Measurements from ENCODE around the gene PRKRIP1. TPM values are rescaled to one million over a fixed set of nuclear protein-coding genes. Genes with fewer than 3 reads are reported as not detected.

Gene PRKRIP1
- total RNA-seq, 2 experiments from 2014 or later: 20.8 to 22.6 TPM

DNA sequence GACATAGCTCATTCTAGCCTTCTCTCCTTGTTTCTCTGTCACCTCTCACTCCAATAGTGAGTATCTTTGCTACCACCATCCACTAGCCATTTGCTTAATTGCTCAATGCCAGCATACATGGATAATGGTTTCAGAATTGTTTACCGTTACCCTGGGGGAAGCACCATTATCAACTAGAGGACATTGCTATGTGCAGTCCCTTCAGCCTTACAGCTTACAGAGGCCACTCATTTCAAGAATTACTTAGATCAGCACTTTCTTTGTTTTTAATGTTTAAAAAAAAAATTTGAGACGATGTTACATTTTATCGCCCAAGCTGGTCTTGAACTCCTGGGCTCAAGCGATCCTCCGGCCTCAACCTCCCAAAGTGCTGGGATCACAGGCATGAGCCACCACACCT is 22.4 kb downstream of the PRKRIP1 start:
- POLR2A ChIA-PET: interaction anchor here (1.3 kb wide), 1 partner anchor 8 kb away, joined by 5 read pairs; no protein-coding TSS in a partner anchor
- intact Hi-C loops (cut with micrococcal nuclease): no loop called here
- peaks cover 53% of the 10 kb centered on the region for H3K4me1 Mint-ChIP-seq (ENCODE audit: low read depth)
- CTCF ChIA-PET: interaction anchor here (1.2 kb wide), 1 partner anchor 21 kb away, joined by 3 read pairs; no protein-coding TSS in a partner anchor
- H3K36me3 Mint-ChIP-seq: peaks cover 34% of the 10 kb centered on the region
- H3K4me3 Mint-ChIP-seq: no peak overlapping the region
- H3K27ac Mint-ChIP-seq: peak overlapping the region; percentile 61
- no peaks in the 10 kb centered on the region for H3K27me3 Mint-ChIP-seq
- H3K9me3 Mint-ChIP-seq: no peaks in the 10 kb centered on the region
- DNase-seq: no peak

DNA sequence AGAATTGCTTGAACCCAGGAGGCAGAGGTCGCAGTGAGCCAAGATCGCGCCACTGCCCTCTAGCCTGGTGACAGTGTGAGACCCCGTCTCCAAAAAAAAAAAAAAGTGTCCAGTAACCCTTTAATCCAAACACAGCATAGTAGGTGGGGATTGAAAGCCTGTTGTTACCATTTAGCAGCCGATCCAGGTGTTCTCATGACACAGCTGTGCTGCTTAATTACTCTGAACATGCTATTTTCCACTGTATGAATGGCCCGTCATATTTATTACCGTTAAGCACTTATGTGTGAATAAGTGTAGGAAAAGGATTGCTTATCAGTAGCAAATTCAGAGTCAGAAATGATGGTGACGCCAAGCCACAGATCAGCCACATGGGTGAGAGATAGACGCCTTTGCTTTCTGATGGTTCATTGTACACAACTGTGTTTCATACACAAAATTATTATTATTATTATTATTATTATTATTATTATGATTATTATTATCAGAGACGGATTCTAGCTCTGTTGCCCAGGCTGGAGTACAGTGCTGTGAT is 25.6 kb downstream of the PRKRIP1 start:
- Mint-ChIP-seq H3K4me3 (no peak overlapping the region), H3K27ac (no peak overlapping the region), H3K9me3 (no peaks in the 10 kb centered on the region), H3K27me3 (no peaks in the 10 kb centered on the region), H3K36me3 (peaks cover 34% of the 10 kb centered on the region), H3K4me1 (ENCODE audit: low read depth) (peaks cover 59% of the 10 kb centered on the region)
- DNase-seq: no peak
- POLR2A ChIA-PET: no interaction called here
- CTCF ChIA-PET: no interaction called here
- intact Hi-C loops (cut with micrococcal nuclease): no loop called here

DNA sequence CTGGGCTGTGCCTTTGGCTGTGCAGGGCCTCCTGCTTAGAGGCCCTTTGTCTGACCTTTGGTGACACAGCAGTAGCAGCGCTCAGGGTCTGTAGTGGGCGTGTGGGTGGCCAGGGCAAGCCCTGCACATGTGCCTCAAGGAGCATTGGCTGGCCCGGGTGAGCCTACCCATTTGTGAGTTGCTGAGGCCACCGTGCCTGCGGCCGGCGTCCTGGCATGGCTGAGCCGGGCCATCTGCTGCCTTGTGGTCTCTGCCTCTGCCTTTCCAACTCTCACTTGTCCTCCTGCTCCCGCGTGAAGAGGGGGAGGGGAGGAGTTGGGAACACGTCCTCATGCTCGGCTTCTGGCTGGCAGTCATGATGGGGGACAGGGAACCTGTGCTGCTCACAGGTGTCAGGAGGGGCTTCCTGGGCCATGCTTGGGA is 28.0 kb downstream of the PRKRIP1 start:
- Mint-ChIP-seq H3K27ac (peak overlapping the region; percentile 100), H3K36me3 (peaks cover 32% of the 10 kb centered on the region), H3K4me1 (ENCODE audit: low read depth) (peaks cover 56% of the 10 kb centered on the region), H3K9me3 (no peaks in the 10 kb centered on the region), H3K27me3 (no peaks in the 10 kb centered on the region), H3K4me3 (no peak overlapping the region)
- intact Hi-C loops (cut with micrococcal nuclease): no loop called here
- DNase-seq: no peak
- CTCF ChIA-PET: no interaction called here
- POLR2A ChIA-PET: interaction anchor here (3.4 to 4.0 kb wide), 2 partner anchors 9 to 28 kb away, joined by 12 to 34 read pairs; partner anchors contain the start of gene PRKRIP1

DNA sequence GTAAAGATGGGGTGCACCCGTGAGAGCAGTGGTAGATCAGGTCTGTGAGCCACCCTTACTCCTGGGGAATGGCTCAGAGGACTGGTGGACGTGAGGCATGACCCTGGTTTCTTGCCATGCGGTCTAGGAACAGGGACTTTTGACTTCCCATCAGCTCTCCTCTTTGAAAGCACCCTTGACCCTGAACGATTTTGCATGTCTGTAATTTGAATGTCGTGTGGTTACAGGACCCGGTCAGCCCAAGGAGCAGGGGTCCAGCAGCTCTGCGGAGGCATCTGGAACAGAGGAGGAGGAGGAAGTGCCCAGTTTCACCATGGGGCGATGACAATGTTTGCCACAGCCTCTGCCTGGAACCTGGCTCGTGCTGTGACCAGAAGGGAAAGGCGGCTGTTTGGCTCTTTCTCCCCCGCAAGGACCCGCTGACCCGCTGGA is 28.6 kb downstream of the PRKRIP1 start:
- CTCF ChIA-PET: interaction anchor here (1.4 to 2.5 kb wide), 2 partner anchors 21 to 28 kb away, joined by 3 to 17 read pairs; partner anchors contain the start of gene PRKRIP1
- Mint-ChIP-seq H3K27me3 (no peaks in the 10 kb centered on the region), H3K36me3 (peaks cover 31% of the 10 kb centered on the region), H3K4me1 (ENCODE audit: low read depth) (peaks cover 59% of the 10 kb centered on the region), H3K27ac (peak overlapping the region; percentile 100), H3K9me3 (no peaks in the 10 kb centered on the region), H3K4me3 (no peak overlapping the region)
- DNase-seq: no peak
- intact Hi-C loops (cut with micrococcal nuclease): no loop called here
- POLR2A ChIA-PET: interaction anchor here (3.4 to 4.0 kb wide), 2 partner anchors 9 to 29 kb away, joined by 12 to 34 read pairs; partner anchors contain the start of gene PRKRIP1

DNA sequence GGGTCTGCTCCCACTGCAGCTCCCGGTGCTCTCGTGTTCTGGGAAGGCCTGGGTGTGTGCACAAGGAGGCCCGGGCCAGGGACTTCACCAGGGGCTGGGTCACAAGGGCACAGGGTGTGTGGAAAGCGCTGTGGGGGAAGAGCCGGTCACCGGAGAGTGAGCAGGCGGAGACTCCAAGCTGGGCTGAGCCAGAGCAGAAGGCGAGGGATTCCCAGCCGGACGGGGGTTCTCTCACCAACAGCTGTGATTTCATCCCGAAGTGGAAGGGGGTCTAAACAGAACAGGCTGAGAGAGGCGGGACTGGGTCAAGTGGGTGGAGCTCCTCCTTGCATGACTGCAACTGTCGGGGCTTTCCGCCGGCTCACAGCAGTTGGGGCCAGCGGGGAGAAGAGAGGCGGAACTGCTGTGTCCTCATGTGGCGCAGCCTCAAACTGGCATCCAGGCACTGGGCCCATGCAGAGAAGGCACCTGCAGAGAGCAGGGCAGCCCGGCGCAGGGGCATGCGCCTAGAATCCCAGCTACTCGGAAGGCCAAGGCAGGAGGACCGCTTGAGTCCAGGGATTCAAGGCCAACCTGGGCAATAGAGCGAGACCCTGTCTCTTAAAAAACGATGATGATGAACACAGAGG is 29.6 kb downstream of the PRKRIP1 start:
- H3K27ac Mint-ChIP-seq: peak overlapping the region; percentile 100
- no peaks in the 10 kb centered on the region for H3K27me3 Mint-ChIP-seq
- CTCF ChIA-PET: interaction anchor here (1.2 to 2.5 kb wide), 6 partner anchors 8 to 29 kb away, joined by 3 to 17 read pairs (median 6); partner anchors contain the start of gene PRKRIP1
- DNase-seq: peak; percentile 92
- H3K36me3 Mint-ChIP-seq: peaks cover 25% of the 10 kb centered on the region
- H3K9me3 Mint-ChIP-seq: no peaks in the 10 kb centered on the region
- peaks cover 62% of the 10 kb centered on the region for H3K4me1 Mint-ChIP-seq (ENCODE audit: low read depth)
- POLR2A ChIA-PET: interaction anchor here (0.8 to 4.0 kb wide), 7 partner anchors 8 to 40 kb away, joined by 4 to 34 read pairs (median 8); partner anchors contain the start of genes ALKBH4, LRWD1 and PRKRIP1
- intact Hi-C loops (cut with micrococcal nuclease): loop anchor here (1.0 kb wide), 3 partner anchors 10 to 39 kb away; partner anchors contain the start of genes ALKBH4, LRWD1 and PRKRIP1
- H3K4me3 Mint-ChIP-seq: peak overlapping the region; percentile 76

DNA sequence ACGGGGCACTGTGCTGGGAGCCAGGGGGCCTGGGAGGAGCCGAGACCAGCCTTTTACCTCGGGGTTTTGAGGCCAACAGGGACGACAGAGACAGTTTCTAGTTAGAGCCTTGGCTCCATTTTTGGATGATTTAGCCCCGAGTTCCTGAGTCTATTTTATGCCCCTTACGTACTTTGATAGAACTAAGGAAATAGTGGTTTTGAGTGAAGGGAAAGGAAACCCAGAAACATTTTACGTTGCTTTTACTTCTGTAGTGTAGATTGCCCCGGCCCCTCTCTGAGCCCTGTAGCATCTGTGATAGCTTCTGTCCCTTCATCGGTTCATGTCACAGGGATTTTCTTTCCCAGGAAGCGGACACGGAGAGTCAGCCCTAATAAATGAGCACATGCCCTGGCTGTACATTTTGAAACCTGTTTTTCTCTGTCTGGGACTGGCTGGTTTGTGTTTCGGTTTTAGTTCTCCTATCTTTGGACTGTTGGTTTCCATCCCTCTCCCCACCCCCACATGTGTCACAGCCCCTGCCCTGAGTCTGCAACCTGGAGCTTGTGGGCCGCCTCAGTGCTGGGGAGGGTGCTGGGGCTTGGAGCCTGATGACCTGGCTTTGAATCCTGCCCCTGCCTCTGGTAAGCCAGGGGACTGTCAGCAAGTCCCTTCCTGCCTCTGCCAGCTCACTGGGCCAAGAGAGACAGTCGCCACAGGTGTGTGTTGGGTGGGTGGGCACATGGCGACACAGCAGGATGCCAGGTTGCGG is 30.3 kb downstream of the PRKRIP1 start:
- CTCF ChIA-PET: interaction anchor here (1.0 to 2.5 kb wide), 7 partner anchors 9 to 30 kb away, joined by 3 to 17 read pairs (median 6); partner anchors contain the start of gene PRKRIP1
- POLR2A ChIA-PET: interaction anchor here (0.5 to 4.0 kb wide), 9 partner anchors 8 to 39 kb away, joined by 3 to 34 read pairs (median 6); partner anchors contain the start of genes ALKBH4, LRWD1 and PRKRIP1
- DNase-seq: peak; percentile 92
- peaks cover 65% of the 10 kb centered on the region for H3K4me1 Mint-ChIP-seq (ENCODE audit: low read depth)
- H3K27me3 Mint-ChIP-seq: no peaks in the 10 kb centered on the region
- H3K36me3 Mint-ChIP-seq: peaks cover 23% of the 10 kb centered on the region
- H3K4me3 Mint-ChIP-seq: peak overlapping the region; percentile 76
- peak overlapping the region; percentile 100 for H3K27ac Mint-ChIP-seq
- intact Hi-C loops (cut with micrococcal nuclease): loop anchor here (1.0 kb wide), 3 partner anchors 11 to 38 kb away; partner anchors contain the start of genes ALKBH4, LRWD1 and PRKRIP1
- H3K9me3 Mint-ChIP-seq: no peaks in the 10 kb centered on the region

DNA sequence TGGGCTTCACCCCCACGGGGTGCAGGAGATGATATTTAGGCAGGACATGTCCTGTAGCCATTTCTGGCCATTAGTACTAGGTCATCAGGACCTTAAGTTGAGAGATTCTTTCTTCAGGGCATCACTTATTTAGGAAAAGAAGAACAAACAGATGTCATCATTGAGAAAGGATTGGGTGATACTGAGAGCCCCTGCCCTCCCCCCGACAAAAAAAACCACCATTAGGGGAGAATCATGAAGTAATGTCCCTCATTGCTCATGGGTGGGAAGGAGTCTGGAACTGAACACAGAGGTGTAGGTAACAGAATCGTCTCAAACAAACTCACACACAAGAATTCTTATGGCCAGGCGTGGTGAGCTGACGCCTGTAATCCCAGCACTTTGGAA is 30.8 kb downstream of the PRKRIP1 start:
- DNase-seq: no peak
- Mint-ChIP-seq H3K4me3 (peak overlapping the region; percentile 76), H3K27ac (peak overlapping the region; percentile 100), H3K9me3 (no peaks in the 10 kb centered on the region), H3K27me3 (no peaks in the 10 kb centered on the region), H3K36me3 (peaks cover 23% of the 10 kb centered on the region), H3K4me1 (ENCODE audit: low read depth) (peaks cover 71% of the 10 kb centered on the region)
- intact Hi-C loops (cut with micrococcal nuclease): no loop called here
- CTCF ChIA-PET: interaction anchor here (1.0 to 2.5 kb wide), 4 partner anchors 11 to 23 kb away, joined by 3 to 17 read pairs (median 8); no protein-coding TSS in a partner anchor
- POLR2A ChIA-PET: interaction anchor here (0.5 to 4.0 kb wide), 5 partner anchors 9 to 31 kb away, joined by 3 to 34 read pairs (median 5); partner anchors contain the start of gene PRKRIP1

DNA sequence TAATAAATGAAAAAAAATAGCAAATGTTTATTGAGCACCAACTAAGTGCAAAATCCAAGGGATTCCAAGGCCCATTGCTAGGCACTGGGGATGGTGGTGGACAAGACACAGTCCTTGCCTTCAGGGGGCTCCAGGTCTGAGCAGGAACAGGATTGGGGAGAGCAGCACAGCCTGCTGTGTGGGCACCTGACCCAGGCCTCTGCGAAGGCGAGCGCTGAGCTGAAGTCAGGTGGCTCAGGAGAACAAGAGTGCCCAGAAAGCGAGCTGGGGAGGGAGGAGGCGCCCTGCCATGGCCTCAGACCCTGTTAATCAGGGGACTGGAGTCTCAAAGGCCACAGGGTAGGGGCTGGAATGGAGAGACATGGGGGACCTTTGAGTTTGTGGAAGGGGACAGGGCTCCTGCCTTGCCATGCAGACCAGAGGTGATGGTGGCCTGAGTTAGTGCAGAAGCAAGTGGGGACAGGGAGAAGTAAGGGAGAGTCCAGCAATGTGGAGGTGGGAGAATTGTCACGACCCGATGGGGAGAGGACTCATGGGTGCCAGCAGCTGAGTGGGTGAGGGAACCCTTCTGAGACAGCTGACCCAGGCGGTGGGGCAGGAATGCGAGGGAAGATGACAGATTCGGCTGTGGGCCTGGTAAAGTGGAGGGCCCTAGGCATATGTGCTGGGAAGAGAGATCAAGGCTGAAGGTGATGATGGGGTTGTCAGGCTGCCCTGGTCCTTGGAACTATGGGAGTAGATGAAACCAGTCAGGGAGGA is 33.2 kb downstream of the PRKRIP1 start:
- Mint-ChIP-seq H3K27me3 (no peaks in the 10 kb centered on the region), H3K4me1 (ENCODE audit: low read depth) (peaks cover 78% of the 10 kb centered on the region), H3K36me3 (peaks cover 19% of the 10 kb centered on the region), H3K4me3 (no peak overlapping the region), H3K9me3 (no peaks in the 10 kb centered on the region), H3K27ac (peak overlapping the region; percentile 93)
- DNase-seq: no peak
- CTCF ChIA-PET: interaction anchor here (1.8 kb wide), 1 partner anchor 13 kb away, joined by 7 read pairs; no protein-coding TSS in a partner anchor
- POLR2A ChIA-PET: interaction anchor here (0.6 kb wide), 1 partner anchor 11 kb away, joined by 3 read pairs; no protein-coding TSS in a partner anchor
- intact Hi-C loops (cut with micrococcal nuclease): no loop called here

DNA sequence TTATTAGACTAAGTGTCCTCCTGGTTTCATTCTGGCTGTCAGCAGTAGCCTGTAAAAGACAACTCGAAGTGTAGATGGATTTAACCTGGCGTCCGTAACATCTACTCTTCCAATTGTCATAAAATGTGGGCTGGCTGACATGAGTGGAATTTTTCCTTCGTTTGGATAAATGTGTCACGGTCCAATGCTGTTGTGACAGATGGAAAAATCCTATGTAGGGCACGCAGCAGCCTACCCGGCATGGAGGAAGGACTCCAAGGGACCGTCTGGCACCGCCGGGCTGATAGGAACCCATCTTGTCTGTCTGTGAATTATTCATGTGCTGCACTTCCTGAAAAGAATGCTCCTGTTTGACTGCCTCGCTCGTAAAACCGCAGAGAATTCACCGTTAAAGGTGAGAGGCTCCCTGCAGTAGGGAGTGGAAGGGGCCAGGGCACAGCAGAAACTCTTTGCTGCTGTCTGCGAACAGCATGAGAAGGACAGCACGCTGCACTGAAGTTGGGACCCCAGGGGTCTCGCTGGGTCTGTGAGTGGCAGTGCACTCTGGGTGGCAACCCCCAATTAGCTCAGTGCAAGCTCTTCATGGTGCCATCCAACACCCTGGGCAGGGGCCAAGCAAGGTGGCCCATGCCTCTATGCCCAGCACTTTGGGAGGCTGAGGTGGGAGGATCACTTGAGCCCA is 35.6 kb downstream of the PRKRIP1 start:
- intact Hi-C loops (cut with micrococcal nuclease): loop anchor here (1.0 kb wide), 1 partner anchor 16 kb away; no protein-coding TSS in a partner anchor
- Mint-ChIP-seq H3K36me3 (peaks cover 2% of the 10 kb centered on the region), H3K4me1 (ENCODE audit: low read depth) (peaks cover 63% of the 10 kb centered on the region), H3K4me3 (peak overlapping the region; percentile 74), H3K9me3 (no peaks in the 10 kb centered on the region), H3K27me3 (no peaks in the 10 kb centered on the region), H3K27ac (peak overlapping the region; percentile 93)
- POLR2A ChIA-PET: interaction anchor here (0.8 to 2.5 kb wide), 2 partner anchors 17 to 32 kb away, joined by 4 to 12 read pairs; partner anchors contain the start of gene ALKBH4
- CTCF ChIA-PET: interaction anchor here (2.0 to 2.9 kb wide), 2 partner anchors 19 to 27 kb away, joined by 6 to 11 read pairs; no protein-coding TSS in a partner anchor
- peak; percentile 72 for DNase-seq

DNA sequence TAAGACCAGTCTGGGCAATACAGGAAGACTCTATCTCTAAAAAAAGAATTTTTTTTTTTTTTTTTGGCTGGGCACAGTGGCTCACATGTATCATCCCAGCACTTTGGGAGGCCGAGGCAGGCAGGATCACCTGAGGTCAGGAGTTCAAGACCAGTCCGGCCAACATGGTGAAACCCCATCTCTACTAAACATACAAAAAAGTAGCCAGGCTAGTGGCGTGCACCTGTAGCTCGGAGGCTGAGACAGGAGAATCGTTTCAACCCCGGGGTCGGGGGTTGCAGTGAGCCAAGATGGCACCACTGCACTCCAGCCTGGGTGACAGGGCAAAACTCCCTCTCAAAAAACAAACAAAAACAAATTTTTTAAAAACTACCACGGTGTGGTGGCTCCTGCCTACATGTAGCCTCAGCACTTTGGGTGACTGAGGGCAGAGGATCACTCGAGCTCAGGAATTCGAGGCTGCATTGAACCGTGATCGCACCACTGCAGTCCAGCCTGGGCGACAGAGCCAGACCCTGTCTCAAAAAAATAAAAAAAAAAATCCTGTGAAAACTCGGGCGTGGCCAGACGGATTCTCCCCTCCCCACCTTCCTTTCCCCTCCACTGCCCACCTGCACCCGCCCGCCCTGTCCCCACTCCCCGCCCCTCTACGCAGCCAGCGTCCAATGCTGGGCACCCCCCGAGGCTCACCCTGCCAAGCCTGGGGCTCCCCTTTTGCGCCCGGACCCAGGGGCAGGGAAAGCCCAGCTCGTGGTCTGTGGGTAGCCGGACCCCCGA is 36.5 kb downstream of the PRKRIP1 start:
- intact Hi-C loops (cut with micrococcal nuclease): no loop called here
- POLR2A ChIA-PET: interaction anchor here (0.8 to 2.5 kb wide), 3 partner anchors 17 to 32 kb away, joined by 4 to 12 read pairs (median 4); partner anchors contain the start of gene ALKBH4
- Mint-ChIP-seq H3K4me1 (ENCODE audit: low read depth) (peaks cover 54% of the 10 kb centered on the region), H3K27ac (peak overlapping the region; percentile 93), H3K4me3 (peak overlapping the region; percentile 74), H3K36me3 (peaks cover 3% of the 10 kb centered on the region), H3K9me3 (no peaks in the 10 kb centered on the region), H3K27me3 (no peaks in the 10 kb centered on the region)
- CTCF ChIA-PET: interaction anchor here (2.0 to 2.9 kb wide), 2 partner anchors 20 to 28 kb away, joined by 6 to 11 read pairs; no protein-coding TSS in a partner anchor
- DNase-seq: peak; percentile 25
